H7 (cell line): ENCODE measurements around the gene ATXN10. TPM values are rescaled to one million over a fixed set of nuclear protein-coding genes. Genes with fewer than 3 reads are reported as not detected.
A peak's percentile ranks its signal among the peaks of the same experiment; 100 is the strongest.
"Not testable (repeated sequence)": the region's sequence is repeated elsewhere in the genome, so short reads cannot be mapped to it uniquely, and the experiment has no call there.

Experiments used
- DNase-seq: peaks from one replicate; pipeline ENCODE4 v3.0.0; 2012
- H3K27me3 ChIP-seq: 2 replicates; pipeline ENCODE4 v1.6.0; 2011; ENCODE audit warnings: mild to moderate bottlenecking, low read length; ENCODE audit not compliant: control insufficient read depth, insufficient read depth
- H3K36me3 ChIP-seq: replicated peaks from 2 replicates; pipeline ENCODE4 v1.5.1; 2011; ENCODE audit warnings: low read length; ENCODE audit not compliant: control insufficient read depth, insufficient read depth
- H3K4me3 ChIP-seq: 2 replicates; pipeline ENCODE4 v1.5.1; 2011; ENCODE audit warnings: low read depth, mild to moderate bottlenecking, control low read depth, low read length, moderate library complexity; ENCODE audit not compliant: insufficient read depth
- total RNA-seq: library from RNA; depleted of rRNA; stranded (reverse); fragments of >200 nt; shearing (Covaris generic); gene quantifications from 2 replicates; pipeline ENCODE4 v1.2.3, GENCODE V29; 2014; rRNA removed

ATXN10 gene, protein sequence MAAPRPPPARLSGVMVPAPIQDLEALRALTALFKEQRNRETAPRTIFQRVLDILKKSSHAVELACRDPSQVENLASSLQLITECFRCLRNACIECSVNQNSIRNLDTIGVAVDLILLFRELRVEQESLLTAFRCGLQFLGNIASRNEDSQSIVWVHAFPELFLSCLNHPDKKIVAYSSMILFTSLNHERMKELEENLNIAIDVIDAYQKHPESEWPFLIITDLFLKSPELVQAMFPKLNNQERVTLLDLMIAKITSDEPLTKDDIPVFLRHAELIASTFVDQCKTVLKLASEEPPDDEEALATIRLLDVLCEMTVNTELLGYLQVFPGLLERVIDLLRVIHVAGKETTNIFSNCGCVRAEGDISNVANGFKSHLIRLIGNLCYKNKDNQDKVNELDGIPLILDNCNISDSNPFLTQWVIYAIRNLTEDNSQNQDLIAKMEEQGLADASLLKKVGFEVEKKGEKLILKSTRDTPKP
- total RNA-seq, result 62.7 and 65.8 TPM in 2 replicates

DNA sequence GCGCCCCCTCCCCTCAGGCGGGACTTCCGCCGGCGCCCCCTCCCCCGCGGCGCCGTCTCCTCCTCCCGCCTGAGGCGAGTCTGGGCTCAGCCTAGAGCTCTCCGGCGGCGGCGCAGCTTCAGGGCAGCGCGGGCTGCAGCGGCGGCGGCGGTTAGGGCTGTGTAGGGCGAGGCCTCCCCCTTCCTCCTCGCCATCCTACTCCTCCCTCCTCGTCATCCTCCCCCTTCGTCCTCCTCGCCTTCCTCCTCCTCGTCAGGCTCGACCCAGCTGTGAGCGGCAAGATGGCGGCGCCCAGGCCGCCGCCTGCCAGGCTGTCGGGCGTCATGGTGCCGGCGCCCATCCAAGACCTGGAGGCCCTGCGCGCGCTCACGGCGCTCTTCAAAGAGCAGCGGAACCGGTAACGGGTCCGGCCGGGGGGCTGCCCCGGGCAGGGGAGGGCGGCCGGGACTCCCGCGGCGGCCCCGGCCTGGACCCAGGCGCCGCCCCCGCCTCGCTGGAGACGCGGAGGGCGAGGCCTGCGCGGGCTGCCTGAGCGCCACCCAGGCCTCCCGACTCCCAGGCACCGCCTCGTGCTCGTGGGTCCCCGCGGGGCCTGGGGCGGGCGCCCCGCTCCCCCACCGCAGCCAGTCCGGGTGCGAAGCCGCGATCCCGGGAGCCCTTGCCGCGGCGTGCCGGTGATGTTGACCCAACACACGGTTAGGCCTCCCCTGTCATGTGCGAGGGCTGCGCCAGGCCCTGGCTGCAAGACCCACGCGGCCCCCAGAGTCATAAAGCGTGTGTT, at the start of gene ATXN10:
Gene ATXN10, plus strand, starts transcription at position 52 of the 781 bp plus-strand sequence. Its CDS starts 230 bp downstream, at position 282.
- 0 out of 2 replicates have a peak, but pooled peaks cover 1% of the 10 kb centered on the region for H3K36me3 ChIP-seq
- DNase-seq, result peak; percentile 75
- H3K27me3 ChIP-seq, result no peaks in the 10 kb centered on the region
- H3K4me3 ChIP-seq, result peak within 1 kb of the TSS; percentile 87

DNA sequence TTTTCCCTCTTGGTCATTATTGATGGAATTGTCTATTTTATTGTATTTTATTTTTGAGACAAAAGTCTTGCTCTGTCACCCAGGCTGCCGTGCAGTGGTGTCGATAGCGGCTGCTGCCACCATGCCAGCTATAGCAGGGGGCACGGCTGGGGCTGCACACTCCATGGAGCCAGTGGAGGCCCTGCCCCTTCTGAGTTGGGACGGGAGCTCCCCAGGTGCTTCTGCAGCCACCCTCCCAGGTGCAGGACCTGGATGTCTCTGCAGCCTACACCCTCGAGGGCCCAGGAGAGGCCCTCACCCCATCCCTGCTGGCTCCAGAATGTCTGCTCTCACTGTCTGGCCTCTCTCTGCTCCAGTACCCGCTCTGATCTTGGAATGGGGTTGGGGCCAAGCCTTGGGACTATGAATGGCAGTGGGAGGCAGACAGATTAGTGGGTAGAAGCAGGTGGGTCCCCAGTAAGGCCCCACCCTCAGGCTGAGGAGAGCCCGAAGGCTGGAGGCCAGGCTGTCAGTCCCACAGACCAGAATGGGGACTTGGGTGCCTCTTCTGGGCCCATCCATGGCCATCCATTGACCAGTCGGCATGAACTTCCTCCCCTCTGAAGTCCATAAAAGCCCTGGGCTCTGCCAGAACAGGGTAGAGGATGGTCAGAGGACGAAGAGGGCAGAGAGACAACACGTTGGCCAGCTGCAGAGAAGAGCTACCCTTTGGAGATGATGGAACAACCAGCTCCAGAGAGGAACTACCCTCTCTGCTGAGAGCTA, 49.6 kb upstream of the ATXN10 start:
- H3K36me3 ChIP-seq, result no peaks in the 10 kb centered on the region
- DNase-seq, result no peak
- no peak overlapping the region for H3K4me3 ChIP-seq
- no peaks in the 10 kb centered on the region for H3K27me3 ChIP-seq

DNA sequence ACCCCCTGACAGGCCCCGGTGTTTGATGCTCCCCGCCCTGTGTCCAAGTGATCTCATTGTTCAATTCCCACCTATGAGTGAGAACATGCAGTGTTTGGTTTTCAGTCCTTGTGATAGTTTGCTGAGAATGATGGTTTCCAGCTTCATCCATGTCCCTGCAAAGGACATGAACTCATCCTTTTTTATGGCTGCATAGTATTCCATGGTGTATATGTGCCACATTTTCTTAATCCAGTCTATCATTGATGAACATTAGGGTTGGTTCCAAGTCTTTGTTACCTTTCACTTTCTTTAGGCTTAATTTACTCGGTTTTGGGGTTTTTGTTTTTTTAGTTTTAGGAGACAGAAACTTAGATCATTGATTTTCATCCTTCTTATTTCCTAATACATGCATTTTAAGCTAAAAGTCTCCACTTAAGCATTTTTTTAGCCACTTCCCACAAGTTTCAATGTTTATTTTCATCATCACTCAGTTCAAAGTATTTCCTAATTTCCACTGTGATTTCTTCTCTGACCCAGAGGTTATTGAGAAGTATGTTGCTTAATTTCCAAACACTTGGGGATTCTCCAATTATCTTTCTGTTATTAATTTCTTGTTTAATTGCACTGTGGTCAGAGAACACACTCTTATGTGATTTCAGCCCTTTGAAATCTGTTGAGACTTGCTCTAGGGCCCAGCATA, 48.0 kb upstream of the ATXN10 start:
- not testable (repeated sequence) for H3K36me3 ChIP-seq, DNase-seq, H3K4me3 ChIP-seq, H3K27me3 ChIP-seq

DNA sequence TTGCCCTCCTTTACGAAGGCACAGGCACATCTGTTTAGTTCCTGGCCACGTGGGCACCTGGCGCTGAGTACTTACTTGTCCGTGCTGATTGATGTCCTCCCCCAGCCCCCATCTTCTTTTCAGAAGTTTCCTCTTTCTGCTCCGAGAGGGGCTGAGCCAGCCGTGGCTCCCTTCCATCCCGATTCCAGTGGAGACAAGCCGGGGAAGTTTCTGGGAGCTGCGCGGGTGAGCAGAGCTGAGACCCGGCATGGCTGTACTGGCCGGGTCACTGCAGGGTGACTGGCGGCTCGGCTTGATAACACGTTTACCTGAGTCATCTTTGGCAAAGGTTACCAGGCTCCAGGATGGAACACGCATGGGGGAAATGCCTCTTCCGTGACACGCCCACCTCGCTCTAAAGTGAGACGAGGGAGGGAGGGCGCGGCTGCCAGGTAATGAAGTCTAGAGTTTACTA, 45.4 kb upstream of the ATXN10 start:
- no peaks in the 10 kb centered on the region for H3K36me3 ChIP-seq
- DNase-seq, result no peak
- H3K4me3 ChIP-seq, result no peak overlapping the region
- H3K27me3 ChIP-seq, result no peaks in the 10 kb centered on the region; the same call in 1 of the 2 replicates

DNA sequence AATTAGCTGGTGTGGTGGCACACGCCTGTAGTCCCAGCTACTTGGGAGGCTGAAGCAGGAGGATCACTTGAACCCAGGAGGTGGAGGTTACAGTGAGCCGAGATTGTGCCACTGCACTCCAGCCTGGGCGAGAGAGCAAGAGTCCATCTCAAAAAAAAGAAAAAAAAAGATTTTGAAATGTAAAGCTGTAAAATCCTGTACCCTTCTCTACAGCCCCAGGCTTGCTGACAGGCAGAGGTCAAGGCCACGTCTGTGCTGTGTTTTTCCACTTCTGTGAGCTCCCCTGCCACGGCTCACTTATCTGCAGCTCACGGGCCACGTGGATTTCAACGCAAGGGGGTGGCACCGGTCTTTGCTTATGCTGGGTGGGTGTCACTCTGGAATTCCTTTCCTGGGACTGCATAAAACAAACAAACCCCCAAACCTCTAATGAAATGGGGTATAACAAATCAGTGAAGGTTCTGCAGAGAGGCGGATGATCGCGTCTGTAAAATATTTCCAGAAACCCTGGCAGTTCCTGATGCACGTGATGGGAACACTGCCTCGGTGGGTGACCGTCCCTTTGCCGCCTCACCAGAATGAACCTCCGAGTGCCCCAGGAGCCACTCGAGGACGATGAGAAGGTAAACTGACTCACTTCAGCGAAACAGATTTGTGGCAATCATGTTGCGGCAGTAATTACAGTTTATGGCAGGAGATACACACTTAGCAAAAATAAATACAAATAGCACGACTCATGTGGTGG, 44.0 kb upstream of the ATXN10 start:
- no peaks in the 10 kb centered on the region for H3K36me3 ChIP-seq
- DNase-seq, result no peak
- H3K27me3 ChIP-seq, result peaks cover 2% of the 10 kb centered on the region
- no peak overlapping the region for H3K4me3 ChIP-seq

DNA sequence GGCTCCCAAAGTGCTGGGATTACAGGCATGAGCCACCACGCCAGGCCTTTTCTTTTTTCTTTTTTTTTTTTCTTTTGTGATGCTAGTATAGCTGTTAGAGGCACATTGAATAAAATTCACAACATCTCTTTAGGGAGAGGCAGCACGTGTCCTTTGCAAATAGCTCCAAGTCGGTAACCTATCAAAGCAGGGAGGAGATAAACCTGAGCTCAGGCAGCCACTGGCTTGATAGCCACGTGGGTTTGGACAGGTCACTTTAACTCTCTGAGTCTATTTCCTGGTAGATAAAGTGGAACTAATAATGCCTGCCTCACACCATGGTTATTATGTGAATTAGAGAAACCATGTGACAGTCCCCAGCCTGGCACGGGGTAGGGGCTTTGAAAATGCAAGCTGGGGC, 43.1 kb upstream of the ATXN10 start:
- Histone ChIP-seq H3K27me3 (peaks cover 2% of the 10 kb centered on the region), H3K36me3 (no peaks in the 10 kb centered on the region), H3K4me3 (no peak overlapping the region)
- peak; percentile 67 for DNase-seq

DNA sequence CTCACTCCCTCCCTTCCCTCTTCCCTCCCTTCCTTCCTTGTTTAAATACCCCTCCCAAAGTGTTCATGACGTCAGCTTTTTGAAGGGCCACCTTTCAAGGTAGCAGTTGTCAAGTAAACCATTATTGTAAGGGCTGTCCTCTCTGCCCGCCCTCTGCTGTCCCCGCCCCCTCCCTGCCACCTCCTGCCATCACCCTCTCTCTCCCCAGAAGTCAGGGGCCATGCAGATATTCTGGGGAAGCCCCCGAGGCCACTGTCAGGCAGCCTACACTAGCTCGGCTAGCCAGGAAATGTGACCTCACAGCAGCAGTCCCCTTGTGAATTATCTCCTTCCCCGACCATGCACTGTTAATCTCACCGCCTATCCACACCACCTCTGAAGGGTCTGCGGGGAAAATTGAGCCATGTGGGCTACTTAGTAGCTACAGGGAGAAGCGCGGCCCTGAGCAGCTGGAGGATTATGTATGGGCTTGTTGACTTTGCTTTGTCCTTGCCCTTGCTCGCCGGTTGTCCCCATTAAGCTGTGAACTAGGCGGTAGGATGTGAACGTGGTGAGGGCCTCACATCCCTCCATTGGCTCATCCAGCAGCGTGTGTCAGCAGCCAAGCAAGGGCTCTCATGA, 42.1 kb upstream of the ATXN10 start:
- peaks cover 2% of the 10 kb centered on the region for H3K27me3 ChIP-seq
- H3K36me3 ChIP-seq, result no peaks in the 10 kb centered on the region
- DNase-seq, result peak; percentile 74
- H3K4me3 ChIP-seq, result no peak overlapping the region

DNA sequence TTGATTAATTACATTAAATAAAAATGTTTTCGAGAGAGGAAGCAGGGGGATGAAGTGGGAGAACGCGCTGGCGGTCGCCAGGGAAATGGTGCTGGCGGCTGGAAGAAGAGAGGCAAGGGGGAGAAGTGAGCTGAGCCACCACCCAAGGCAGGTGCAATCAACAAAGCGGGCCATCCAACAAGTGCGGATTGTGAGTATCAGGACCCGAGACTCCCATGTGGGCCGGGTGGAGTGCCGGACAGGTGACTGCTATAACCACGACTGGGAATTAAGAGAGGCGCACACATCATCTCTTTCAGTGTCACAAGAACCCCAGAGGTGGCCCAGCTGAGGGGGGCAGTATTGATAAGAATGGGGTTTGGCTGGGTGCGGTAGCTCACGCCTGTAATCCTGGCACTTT, 41.2 kb upstream of the ATXN10 start:
- H3K27me3 ChIP-seq, result peaks cover 2% of the 10 kb centered on the region
- H3K36me3 ChIP-seq, result no peaks in the 10 kb centered on the region
- DNase-seq, result no peak
- H3K4me3 ChIP-seq, result no peak overlapping the region

DNA sequence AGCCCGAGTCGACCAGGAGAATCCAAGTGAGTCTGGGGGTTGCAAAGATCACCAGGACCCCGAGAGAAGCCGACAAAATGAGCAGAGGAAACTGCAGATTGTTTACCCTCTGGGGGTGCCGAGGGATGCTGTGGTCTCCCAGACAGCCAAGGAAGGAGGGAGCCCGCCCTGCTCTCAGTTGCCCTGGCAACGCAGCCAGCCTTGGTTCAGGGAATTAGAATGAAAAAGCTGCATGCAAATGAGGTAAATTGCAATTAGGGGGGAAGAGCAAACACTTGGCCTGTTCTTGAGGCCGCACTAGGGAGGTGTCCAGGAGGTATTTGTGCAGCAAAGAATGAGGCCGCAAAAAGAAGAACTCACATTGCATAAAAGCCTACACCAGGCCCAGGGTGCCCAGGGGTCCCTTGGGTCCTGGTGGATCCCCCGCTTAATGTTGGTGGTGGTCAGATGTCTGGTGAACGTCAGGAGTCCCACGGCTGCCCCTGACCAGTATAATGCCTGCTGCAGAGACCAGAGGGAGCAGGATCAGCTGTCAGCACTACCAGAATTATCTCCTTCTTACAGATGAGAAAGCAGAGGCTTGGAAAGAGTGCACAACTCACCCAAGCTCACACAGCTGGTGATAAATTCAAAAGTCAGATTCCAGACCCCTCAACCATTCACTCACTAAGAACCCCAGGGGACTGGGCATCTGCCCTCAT, 40.3 kb upstream of the ATXN10 start:
- peak; percentile 86 for DNase-seq
- Histone ChIP-seq H3K4me3 (no peak overlapping the region), H3K36me3 (no peaks in the 10 kb centered on the region), H3K27me3 (peaks cover 2% of the 10 kb centered on the region)

DNA sequence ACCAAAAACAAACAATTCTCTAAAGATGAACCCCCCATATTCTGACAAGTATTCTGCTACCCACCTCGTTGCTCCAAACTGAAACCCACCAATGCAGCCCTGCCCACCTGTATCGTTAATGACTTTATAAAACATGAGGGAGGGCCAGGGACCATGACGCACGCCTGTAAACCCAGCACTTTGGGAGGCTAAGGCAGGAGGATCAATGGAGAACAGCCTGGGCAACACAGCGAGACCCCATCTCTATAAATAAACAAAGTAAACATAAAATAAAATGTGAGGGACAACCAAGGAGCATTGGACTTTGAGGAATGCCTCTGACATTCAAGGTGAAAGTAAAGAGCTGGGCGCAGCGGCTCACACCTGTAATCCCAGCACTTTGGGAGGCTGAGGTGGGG, 39.8 kb upstream of the ATXN10 start:
- no peak for DNase-seq
- Histone ChIP-seq H3K27me3 (peaks cover 2% of the 10 kb centered on the region), H3K4me3 (no peak overlapping the region), H3K36me3 (no peaks in the 10 kb centered on the region)

DNA sequence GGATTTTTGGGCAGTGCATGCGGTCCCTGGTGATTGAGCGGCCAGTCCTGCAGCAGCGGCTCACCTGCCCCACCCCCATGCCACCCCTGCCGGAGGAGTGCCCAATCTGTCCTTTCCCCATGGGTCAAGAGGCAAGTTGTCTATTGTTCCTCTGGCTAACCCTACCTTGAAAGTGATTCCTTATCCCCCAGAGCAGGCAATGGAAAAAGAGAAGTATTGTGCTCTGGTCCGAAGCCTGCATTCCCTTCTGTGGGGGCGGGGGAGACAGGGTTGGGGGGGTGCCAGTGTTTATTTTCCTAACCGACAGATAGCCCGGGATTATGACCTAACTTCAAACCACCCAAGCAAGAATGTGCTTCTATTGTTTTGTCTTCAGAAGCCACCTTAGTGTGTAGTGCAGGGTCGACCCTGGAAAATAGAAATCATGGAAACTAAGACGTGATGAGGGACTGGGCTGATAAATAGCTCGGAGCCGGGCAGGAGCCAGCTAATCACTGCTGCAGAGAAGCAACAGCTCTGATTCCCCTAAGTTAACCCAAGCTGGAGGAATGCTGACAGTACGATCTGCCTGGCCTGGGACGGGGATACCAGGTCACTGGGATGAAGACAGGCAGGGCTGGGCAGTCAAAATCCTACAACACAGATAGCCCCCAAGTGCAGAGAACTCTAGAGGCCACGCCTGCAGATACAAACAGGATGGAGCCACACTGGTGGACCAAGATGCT, 38.7 kb upstream of the ATXN10 start:
- H3K27me3 ChIP-seq, result peaks cover 2% of the 10 kb centered on the region; the same call in 1 of the 2 replicates
- no peak overlapping the region for H3K4me3 ChIP-seq
- DNase-seq, result peak; percentile 61
- no peaks in the 10 kb centered on the region for H3K36me3 ChIP-seq

DNA sequence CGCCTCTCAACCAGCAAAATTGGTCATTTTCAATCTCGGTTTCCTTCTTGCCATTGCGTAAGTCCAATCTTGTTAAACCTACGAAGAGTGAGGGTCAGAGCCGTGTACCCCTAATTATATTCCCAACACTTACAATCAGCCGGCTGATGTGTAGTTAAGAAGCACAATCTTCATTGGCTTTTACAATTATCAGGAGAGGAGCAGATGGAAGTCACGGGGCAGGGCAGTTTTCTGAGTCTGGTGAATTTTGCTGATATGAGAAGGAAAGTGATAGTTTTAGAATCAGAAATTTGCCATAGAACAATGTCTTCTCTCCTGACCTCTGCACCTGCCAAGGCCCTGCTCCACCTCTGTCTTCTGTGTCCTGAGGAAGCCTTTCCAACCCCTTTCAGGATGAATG, 35.0 kb upstream of the ATXN10 start:
- DNase-seq, result no peak
- Histone ChIP-seq H3K36me3 (no peaks in the 10 kb centered on the region), H3K4me3 (no peak overlapping the region), H3K27me3 (peaks cover 9% of the 10 kb centered on the region)
